ENCODE measurements around the gene HOXA3.

Gene HOXA3

DNA sequence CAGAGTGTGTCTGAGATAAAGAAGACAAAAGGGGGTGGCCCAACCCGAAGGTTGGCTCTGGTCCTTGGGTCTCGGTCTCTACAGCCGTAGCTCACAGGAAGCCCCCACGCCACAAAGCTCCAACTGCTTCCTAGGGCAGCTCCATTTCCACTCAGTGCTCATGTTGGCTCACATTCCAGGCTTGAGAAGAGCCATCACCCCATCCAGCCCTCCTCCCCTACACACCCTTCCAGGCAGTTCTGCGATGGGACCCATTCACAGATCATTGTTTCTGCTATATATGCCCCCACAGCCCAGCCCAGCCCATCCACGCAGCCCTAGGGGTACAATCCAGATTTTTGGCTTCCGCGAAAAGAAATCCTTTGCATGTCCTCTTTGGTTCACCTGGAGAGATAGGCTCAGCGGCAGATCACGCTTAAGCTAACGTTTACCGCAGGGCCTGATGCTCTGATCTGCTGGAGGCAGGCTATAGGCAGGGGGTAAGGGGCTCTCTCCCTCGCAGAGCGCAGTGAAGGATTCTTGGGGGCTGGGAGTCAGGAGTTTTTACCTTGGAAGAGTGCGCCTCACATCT, 38.9 kb upstream of the HOXA3 start:
- no peak for DNase-seq
- in situ Hi-C loops (cut with HindIII; ENCODE audit: low pct_ligation_motif_present, low pct_unique_long_range_greater_than_20kb, low sequenced_read_pairs) = no loop called here

DNA sequence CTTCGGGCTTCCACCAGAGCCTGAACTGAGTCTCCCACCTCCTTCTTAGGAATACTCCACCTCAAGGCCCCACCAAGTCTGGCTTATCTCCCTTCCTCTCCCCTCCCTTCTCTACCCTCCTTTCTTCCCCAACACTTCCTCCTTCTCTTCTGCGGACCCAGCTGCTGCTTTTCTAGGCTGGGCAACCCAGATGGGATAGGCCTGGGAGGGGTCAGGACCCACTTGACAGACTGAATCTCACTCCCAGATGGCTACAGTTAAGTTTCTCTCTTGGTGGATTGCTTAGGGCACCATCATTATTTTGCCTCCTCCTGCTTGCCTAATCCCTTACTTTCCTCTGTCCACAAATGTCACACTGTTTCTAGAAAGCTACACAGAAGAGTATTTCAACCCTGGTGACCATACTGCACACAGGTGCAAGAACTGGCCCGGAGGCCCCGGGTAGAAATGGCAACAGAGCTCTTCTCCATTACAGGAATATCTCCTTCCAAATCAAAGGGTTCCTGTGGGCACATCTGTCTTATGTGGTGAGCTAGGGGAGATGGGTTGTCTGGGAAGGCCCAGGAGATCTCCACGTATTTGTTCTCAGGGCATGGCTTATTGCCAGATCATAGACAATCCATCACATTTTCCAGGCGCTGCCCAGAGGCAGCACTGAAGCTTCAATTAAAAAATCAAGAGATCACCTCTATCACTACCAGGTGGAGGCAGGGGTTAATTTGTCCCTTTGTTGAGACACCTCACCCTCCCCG, 37.8 kb upstream of the HOXA3 start:
- no peak for DNase-seq
- in situ Hi-C loops (cut with HindIII; ENCODE audit: low pct_ligation_motif_present, low pct_unique_long_range_greater_than_20kb, low sequenced_read_pairs) = no loop called here

DNA sequence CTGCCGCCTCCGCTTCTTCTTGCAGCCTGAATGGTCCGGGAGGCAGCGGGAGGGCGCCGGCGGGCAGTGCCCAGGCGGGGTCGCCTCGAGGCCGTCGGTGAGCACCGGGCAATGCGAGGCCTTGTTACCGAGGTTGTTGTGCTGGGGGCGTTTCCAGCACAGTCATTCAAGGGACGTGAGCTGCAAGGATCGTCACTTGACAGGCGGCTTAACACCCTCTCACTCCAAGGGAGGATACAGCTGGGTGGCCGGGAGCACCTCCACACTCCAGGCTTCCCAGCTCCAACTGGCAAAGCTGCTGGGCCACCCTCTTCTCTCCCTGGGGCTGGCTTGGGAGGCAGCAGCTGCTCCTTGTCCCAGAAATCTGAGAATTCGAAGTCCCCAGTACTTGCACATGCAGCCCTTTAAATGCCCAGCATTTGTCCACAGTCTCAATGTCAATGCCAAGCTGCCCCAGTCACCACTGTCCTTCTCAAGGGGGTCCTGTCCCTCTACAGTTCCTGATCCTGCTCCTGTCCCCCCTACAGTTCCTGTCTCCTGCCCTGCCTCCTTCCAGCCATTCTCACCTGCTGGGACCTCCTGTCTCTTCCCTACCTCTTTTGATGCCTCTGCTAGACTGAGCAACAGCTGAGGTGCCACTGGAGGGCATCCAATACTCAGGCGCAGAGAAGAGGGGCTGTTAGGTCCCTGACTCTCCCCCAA, 37.1 kb upstream of the HOXA3 start:
- in situ Hi-C loops (cut with HindIII; ENCODE audit: low pct_ligation_motif_present, low pct_unique_long_range_greater_than_20kb, low sequenced_read_pairs) = no loop called here
- no peak for DNase-seq

DNA sequence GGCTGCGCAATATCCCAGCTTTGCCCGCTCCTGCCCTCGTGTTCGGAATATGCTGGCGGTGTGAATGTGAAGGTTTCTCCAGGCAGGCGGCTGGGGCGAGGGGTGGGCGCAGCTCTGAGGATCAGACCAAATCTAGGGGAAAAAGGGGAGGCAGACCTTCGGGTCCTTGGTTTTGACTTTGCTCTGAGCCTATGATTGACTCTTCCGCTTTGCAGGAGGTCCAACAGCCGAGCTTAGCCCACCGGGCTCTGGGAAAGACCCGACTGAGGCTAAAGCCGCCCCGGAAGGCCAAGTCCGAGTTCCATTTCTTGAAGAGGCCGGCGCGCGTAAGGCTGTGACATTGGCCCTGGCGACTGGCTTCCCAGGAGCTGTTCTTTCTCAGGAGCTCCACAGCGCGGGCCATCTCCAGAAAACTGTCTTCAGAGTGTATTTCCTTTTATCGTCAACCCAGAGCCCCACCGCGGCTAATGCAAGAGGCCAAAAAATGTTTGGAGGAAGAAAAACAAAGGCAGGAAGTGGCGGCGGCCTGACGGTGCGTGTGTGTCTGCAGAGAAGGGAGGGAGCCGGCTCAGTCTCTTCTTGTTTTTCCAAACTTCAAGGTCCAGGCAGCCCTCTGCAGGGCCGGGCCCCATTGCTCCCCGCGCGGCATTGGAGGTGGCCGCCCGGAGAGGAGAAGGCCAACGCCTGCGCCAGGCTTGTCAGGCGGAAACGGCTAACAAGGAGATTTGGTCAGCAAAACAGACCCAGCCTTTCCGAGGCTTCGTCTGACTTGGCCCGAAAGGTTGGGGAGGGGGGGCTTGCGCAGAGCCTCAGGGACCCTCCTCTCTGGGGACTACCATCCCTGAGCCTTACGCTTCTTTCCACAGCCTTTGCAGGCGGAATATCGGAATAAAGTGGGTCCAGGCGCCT, 36.3 kb upstream of the HOXA3 start:
- DNase-seq = no peak
- in situ Hi-C loops (cut with HindIII; ENCODE audit: low pct_ligation_motif_present, low pct_unique_long_range_greater_than_20kb, low sequenced_read_pairs) = no loop called here

DNA sequence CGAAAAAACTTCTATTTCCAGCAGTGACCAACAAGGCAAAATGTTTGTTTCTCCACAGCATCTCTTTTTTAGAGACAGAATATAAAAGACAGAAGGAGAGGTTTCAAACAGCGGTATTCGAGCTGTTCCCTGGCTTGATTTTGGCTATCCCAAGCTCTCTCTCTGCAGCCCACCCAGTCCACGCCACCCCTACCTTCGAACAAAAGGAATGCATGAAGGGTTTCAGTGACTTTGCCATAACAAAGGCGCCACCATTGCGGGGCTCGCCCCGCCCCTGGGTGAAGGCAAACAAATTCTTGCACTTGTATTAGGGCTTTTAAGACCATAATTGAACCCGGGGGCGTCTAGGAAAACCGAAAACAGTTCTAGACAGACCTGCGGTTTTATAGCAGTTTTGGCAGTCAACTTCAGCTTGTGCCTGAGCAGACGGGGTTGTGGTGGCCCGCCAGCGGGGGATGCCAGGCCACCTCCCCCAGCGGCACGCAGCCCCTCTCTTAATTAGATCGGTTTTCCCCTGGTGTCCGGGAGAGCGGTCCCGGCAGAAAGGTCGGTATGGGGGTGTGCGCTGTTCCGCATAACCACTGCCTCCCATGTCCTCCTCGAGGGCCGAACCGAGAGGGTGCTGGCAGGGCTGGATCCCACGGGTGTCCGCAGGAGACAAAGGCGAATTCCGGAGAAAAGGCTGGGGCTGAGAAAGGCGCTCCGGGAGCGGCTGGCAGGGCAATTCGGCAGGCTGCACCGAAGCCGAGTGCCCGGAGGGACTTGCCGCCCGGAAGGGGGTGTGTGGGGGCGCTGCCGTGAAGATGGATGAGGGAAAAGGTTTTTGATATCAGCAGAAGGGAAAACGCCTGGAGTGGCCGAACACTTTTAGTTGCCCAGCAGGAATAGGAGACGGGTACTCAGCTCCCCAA, 35.3 kb upstream of the HOXA3 start:
- DNase-seq = no peak
- in situ Hi-C loops (cut with HindIII; ENCODE audit: low pct_ligation_motif_present, low pct_unique_long_range_greater_than_20kb, low sequenced_read_pairs) = no loop called here

DNA sequence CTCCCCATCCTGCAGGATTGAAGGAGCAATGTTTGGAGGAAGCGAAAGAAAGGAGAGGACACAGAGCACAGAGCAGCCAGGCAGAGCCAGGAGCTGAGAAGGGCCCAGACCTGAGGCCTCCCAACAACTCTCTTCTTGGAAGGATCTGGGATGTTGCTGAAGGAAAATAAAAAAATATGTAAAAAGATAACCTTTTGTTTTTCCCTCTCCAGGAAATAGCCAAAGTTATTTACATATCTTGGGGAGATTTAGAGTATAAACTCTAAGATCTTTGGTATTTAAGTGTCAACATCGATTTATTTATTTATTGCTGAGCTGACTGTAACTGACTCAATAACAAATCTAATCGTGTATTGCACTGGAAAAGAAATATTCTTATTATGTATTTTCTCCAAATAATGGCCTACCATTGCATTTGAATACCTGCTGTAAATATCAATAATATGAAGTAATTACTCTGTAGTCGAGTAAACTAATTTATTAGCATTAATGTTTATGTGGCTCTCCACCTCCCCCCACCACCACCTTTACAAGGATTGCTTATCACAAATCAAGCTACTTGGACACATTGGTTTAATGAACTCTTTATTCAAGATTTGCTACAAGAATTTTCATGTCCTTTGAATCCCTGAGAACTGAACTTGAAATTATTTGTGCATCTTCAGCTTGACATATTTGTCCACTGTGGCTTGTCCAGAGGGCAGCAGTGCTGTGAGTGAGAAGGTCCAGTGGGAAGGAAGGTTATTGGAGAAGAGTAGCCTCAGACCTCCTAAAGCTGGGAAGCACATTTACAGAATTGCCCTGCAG, 34.5 kb upstream of the HOXA3 start:
- no peak for DNase-seq
- in situ Hi-C loops (cut with HindIII; ENCODE audit: low pct_ligation_motif_present, low pct_unique_long_range_greater_than_20kb, low sequenced_read_pairs) = no loop called here

DNA sequence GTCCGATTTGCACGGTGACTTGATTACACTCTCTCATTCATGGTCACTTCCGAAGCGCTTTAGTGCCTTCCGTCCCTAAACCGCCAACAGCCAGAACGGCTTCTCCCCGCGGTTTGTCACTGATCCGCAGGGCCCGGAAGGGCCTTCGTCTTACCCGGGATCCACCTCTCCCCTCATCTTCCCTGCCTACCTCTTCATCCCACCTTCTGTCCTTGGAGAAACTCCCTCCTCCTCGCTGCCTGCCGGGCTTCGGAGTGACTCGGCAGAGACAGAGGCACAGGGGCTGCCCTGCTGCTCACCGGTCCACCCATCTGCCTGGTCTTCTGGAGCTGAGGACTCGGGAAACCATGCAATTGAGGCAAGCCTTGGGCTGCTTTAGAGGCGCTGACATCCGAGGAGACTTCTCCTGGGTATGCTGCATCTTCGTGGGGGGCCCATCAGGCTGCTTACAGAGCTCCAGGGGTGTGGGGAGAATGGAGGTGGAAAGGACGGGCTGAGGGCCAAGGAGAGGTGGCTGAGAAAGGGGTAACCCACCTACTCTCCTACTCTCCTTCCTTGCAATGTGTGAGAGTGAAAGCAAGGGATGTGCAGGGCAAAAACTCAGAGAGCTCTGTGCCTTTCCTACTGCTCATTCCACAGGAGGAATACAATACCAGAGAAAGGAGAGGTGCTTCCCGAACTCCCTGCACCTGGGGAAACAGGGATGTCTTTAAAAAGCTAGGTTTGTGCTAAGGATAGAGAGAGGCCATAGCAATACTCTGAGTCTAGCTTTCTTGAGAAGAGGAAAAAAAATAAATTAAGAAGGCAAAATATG, 33.7 kb upstream of the HOXA3 start:
- in situ Hi-C loops (cut with HindIII; ENCODE audit: low pct_ligation_motif_present, low pct_unique_long_range_greater_than_20kb, low sequenced_read_pairs) = no loop called here
- DNase-seq = no peak

DNA sequence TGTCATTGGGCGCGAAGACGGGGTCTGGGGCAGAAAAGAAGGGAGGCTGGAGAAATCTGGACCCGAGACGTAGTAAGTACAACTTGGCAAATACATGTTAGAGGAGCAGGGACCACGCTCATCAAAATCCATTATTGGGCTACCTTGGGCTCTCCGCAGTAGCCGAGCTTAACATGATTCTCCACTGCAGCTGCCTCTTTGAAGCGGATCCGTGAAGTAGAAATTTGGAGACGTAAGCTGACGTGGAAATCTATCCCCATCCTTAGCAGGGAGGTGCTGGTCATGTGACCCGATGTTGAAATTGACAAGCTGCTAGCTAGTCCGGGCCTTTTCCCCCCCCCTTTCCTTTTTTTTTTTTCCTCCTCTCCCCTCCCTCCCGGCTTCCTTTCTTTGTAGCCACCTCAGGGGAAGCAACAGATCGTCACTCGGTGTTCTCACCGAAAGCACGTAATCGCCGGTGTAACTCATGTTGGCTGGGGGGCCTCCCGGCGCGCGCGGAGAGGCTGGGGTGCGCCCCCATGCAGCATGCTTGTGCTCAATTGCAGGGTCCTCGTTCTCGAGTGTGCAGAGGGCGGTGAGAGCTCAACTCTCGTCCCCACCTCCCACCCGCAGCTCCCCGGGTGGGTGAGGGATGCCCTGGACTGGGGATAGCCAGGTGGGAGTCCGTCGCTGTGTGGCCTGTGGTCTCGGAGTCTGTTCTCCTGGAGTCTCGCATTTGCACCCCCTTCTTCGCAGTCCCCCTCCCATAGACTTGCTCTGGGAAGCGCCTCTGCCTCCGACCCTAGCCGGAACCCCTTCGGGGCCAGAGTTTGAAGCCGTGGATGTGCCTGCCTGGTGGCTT, 32.9 kb upstream of the HOXA3 start, which contains the start of gene HOXA11:
Gene HOXA11, minus strand, starts transcription at position 220 of the 841 bp plus-strand sequence. Its CDS starts 88 bp downstream, at position 132.
- in situ Hi-C loops (cut with HindIII; ENCODE audit: low pct_ligation_motif_present, low pct_unique_long_range_greater_than_20kb, low sequenced_read_pairs) = no loop called here
- DNase-seq = no peak

DNA sequence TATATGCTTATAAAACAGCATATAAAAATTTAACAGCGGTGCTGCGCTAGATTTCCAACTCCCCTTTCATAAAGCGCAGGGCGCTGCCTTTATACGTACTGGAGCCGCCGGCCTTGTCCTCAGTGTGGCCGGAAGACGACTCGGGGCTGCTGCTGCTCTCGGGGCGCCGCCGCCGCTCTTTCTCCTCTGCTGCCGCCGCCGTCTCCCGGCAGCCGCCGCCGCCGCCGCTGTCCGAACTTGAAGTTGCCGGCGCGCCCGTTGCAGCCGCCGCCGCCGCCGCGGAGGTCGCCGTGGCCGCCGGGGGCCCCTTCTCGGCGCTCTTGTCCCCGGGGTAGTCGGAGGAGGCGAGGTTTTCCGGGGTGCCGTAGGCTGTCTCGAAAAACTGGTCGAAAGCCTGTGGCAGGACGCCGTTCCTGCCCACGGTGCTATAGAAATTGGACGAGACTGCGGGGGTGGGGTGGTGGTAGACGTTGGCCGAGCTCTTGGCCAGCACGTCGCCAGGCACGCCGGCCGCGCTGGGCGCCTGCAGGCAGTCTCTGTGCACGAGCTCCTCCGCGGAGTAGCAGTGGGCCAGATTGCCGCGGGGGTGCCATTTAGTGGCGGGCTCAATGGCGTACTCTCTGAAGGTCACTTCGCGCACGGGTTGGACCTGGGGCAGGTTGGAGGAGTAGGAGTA, 32.1 kb upstream of the HOXA3 start:
- peak; percentile 79 for DNase-seq
- in situ Hi-C loops (cut with HindIII; ENCODE audit: low pct_ligation_motif_present, low pct_unique_long_range_greater_than_20kb, low sequenced_read_pairs) = no loop called here

DNA sequence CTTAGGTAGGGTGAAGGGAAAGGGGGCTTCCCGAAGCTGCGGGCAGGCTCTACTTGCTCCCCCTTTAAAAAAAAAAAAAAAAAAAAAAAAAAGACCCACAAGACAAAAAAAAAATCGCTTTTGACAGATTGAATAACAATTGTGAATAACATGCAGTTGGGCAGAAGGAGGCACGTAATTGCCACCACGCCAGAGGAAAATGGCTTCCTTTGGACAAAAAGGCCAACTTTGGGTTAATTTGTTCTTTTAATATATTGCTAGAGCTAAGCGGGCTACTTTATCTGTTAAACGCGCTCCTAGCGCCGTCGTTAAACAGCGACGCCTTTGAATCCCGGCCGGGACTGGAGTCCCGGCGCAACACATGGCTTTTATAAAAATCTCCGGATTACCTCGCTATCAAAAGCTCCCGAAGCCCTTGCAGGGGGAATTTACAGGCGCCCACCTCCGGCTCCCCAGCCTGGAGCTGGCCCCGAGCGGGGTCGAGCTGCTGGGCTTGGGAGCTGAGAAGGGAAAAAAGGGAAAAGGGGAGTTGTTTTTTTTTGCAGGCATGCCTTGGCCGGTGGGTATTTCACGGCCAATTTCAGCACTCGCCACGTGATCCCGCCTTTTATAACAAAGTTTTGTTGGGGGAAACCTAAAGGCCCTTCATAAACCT, 31.4 kb upstream of the HOXA3 start:
- in situ Hi-C loops (cut with HindIII; ENCODE audit: low pct_ligation_motif_present, low pct_unique_long_range_greater_than_20kb, low sequenced_read_pairs) = no loop called here
- DNase-seq = peak; percentile 50

DNA sequence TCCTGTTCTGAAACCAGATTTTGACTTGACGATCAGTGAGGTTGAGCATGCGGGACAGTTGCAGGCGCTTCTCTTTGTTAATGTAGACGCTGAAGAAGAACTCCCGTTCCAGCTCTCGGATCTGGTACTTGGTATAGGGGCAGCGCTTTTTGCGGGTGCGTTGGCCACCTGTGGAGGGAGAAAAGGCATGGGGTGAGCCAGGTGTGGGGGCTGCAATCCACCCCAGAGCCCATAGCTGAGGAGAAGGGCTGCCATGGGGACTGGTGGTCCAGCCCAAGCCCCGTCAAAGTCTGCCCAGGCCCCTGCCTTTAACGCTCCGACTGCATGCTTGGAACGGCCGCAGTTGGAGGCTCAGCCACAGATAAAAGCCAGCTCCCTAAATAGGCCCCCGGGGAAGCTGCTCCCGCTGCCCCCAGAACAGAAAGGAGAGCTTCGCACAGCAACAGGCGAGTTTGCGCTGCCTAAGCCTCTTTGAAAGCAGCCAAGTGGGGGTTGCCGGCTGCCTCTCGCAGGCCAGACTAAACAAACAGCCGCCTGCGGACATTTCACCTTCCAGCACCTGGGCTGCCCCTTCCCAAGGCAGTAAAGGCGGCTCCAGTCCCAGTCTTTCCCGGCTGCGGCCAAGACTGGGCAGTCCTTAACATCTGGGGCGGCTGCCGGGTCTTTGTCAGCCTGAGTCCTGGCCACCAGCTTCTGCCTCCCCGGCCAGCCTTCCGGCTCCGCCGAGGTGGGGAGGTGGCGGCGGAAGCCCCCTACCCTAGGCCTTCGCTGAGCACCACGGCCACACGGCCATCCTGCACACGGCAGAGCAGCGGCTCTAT, 30.7 kb upstream of the HOXA3 start:
- no peak for DNase-seq
- in situ Hi-C loops (cut with HindIII; ENCODE audit: low pct_ligation_motif_present, low pct_unique_long_range_greater_than_20kb, low sequenced_read_pairs) = no loop called here

DNA sequence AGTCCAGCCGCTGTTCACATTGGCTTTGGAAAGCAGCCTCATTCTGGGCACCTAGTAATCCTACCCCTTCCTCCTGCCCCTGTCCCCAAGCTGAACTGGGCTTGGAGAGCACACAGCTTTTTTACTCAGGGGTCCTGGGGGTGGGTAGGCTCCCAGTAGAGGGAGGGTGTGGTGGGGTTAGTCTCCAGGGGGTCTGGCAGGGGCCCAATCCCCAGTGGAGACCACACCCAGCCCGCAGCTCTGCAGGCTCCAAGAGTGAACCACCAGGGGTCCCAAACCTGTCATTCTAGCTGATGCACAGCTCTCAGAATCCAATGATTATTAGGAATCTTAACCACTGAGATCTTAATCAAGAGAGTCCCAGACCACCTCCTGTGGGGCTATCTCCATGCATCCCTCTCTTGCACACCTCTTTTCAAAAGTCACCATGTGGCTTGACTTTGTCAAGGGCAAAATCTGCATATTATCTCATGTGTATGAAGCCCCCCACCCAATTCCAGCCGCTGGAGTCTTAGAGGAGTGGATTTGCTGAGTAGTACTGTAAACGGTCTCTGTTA, 30.0 kb upstream of the HOXA3 start:
- DNase-seq = no peak
- in situ Hi-C loops (cut with HindIII; ENCODE audit: low pct_ligation_motif_present, low pct_unique_long_range_greater_than_20kb, low sequenced_read_pairs) = no loop called here

DNA sequence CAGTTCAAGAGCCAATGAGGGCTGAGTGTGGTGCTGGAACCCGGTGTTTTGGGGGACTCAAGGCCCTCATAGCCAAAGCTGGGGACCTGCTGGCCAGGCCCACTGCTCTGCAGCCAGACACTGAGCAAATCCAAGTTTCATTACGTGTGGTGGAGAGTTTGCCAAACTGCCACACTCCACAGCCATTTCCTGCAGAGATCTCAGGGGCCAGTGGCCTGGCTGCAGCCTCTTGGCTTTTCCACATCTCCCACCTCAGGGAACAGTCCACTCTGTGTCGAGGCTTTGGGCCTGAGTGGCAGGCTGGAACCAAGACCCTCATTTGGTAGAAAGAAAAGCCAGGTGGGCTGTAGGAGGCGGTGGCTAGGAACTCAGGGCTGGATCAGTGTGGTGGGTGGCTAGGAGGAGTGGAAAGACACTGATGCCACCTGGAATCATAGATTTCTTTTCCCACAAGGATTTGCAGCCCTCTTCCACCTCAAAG, 29.5 kb upstream of the HOXA3 start:
- in situ Hi-C loops (cut with HindIII; ENCODE audit: low pct_ligation_motif_present, low pct_unique_long_range_greater_than_20kb, low sequenced_read_pairs) = no loop called here
- no peak for DNase-seq

All from ACHN (cell line).